HG03457 (cell line): Measurements from ENCODE around the gene OR10H3.
"Not testable (repeated sequence)": the region's sequence is repeated elsewhere in the genome, so short reads cannot be mapped to it uniquely, and the experiment has no call there.

Experiments used
- ATAC-seq: cut with Tn5 transposase; IDR thresholded peaks from one replicate; pipeline ENCODE4 v1.9.1; 2021; ENCODE audit warnings: moderate number of reproducible peaks; ENCODE audit not compliant: unreplicated experiment

Gene OR10H3, protein sequence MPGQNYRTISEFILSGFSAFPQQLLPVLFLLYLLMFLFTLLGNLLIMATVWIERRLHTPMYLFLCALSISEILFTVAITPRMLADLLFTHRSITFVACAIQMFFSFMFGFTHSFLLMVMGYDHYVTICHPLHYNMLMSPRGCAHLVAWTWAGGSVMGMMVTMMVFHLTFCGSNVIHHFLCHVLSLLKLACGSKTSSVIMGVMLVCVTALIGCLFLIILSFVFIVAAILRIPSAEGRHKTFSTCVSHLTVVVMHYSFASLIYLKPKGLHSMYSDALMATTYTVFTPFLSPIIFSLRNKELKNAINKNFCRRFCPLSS

DNA sequence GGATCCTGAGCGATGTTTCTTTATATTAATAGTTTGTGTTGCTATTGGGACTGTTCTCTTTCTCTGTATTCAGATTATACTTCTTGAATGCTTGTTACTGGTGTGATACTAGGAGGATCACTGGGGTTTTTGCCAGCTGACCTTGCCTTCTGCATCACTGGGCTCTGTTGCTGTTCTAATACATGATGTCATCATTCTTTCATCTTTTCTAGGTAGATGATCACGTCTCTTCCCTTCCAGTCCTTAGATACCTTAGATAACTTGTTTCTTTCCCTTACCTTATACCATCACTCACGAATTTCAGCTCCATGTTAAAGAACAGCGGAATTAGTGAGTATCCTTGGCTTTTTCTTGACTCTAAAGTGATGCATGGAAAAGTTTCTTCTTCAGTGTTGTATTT is at the start of gene OR10H3:
Gene OR10H3, plus strand, starts transcription at position 264 of the 400 bp plus-strand sequence. CDS start 3,408 bp downstream, outside the sequence.
- ATAC-seq, result no peak

- ATAC-seq, result no peak
Measured at GRCh38 chr19:15696654-15697194, 41.1 kb upstream of the OR10H3 start.

- ATAC-seq, result no peak
Measured at GRCh38 chr19:15701757-15702533, 35.8 kb upstream of the OR10H3 start.

- ATAC-seq, result no peak
Measured at GRCh38 chr19:15702534-15702930, 35.3 kb upstream of the OR10H3 start.

- ATAC-seq, result no peak
Measured at GRCh38 chr19:15714638-15715037, 23.1 kb upstream of the OR10H3 start.

DNA sequence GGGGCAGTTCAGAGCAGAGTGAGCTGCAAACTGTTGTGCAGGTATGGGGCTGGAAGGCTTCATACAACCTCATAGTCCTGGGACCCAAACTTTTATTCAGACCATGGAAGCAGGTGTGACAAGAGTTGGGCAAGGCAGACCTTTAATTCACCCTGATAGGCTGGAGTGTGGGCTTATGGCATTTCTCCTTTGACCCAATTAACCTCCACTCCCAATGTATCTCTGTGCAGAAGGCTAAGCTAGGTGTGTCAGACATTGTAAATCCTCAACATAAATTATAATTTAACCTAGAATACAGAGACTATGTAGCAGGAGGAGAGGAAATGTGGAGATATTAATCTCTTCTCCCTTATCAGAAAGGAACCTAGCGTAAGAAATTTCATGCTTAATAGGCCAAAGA is 22.1 kb upstream of the OR10H3 start:
- no peak for ATAC-seq

GRCh38 chr19:15717809-15718208 is 20.0 kb upstream of the OR10H3 start:
- no peak for ATAC-seq

GRCh38 chr19:15721268-15721667 is 16.5 kb upstream of the OR10H3 start:
- no peak for ATAC-seq

DNA sequence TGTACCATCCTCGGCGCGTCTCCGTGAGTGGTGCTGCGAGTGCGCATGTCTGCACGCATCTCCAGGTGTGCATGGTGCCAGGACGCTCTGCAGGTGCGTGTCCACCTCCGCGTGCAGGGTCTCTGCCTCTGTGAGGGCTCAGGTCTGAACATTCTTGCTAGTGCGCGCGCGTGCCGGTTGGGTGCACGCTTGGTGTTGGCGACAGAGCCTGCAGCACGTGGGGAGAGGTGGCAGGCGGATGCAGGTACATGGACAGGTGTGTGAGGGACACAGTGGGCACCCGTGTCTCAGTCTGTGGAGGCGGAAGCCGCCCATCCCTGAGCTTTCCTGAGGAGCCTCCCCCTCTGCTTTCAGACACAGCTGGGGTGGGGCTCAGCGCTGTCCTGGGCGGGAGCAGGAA is 14.8 kb upstream of the OR10H3 start:
- no peak for ATAC-seq

DNA sequence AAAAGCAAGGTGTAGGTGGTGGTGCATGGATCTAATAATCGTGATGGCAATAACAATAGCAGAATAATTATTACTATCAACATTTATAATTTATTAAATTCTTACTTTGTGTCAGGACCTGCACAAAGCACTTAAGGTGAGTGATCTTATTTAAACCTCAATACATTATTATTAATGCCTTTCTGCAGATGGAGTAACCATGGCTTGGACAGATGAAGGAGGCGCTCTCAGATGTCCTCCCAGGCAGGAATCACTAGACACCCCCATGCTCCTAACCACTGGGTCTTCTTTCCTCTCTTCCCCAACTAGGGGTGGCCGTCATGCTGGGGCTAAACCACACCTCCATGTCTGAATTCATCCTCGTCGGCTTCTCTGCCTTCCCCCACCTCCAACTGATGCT is 10.1 kb upstream of the OR10H3 start, which contains the start of gene OR10H2:
Gene OR10H2, plus strand, starts transcription at position 301 of the 400 bp plus-strand sequence. Its CDS starts 20 bp downstream, at position 321.
- ATAC-seq, result no peak

- ATAC-seq, result no peak
Measured at GRCh38 chr19:15730538-15730937, 7.2 kb upstream of the OR10H3 start.

DNA sequence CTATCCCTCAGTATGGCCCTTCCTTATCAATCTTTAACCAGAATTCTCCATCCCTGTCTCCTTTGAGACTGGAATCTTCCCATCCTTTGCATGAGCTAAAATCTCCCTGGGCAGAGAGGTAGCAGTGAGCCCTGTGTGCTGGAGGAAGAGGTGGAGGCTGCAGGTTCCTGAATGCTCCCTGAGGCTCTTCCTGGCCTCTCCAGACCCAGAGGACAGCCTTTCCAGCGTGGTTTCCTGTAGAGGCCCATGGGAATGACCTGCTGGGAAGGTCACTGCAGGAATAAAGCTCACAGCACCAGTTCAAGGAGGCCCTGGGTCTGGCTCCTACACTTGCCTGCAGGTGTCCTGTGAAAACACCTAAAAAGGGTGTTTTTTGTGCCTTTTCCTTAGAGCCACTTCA is 5.4 kb upstream of the OR10H3 start:
- ATAC-seq, result no peak

- ATAC-seq, result no peak
Measured at GRCh38 chr19:15733895-15734294, 3.9 kb upstream of the OR10H3 start.

GRCh38 chr19:15740785-15741184 is 3.0 kb downstream of the OR10H3 start:
- no peak for ATAC-seq

DNA sequence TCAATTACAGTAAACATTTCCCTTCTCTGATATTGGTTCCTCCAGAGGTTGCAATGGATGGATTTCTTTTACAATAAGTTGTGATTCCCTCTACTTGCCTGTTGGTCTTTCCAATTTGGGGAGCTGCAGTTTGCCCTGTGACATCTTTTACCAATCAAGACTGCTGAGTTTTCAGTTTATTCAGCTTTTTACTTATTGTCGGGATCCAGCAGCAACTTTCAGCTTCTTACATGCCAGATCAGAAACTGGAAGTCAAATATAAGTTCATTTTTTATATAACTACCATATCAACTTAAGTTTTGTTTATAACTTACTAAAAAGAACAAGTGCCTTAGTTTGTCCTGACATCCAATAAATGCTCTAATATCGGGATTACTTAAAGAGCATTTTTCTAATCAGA is 10.5 kb downstream of the OR10H3 start:
- ATAC-seq, result no peak

DNA sequence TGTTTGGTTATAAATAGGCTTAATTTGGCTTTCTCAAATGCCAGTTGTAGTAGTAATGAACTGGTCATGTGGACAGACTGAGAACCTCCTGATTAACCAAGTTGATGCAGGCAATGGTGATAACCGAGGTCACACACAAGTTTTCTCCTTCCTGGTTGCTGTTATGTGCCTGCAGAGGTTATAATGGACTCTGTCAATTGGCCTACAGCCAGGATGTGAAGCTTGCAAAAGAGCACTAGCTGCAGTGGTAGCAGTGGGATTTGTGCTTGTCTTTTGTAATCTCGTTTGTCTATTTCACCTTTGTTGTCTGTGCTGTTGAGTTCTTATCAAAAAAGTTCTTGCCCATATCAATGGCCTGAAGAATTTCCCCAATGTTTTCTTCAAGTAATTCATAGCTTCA is 20.6 kb downstream of the OR10H3 start:
- ATAC-seq, result no peak

- no peak for ATAC-seq
Measured at GRCh38 chr19:15759962-15760565, 22.3 kb downstream of the OR10H3 start.

- no peak for ATAC-seq
Measured at GRCh38 chr19:15769586-15769985, 31.8 kb downstream of the OR10H3 start.

GRCh38 chr19:15774159-15774558 is 36.4 kb downstream of the OR10H3 start:
- not testable (repeated sequence) for ATAC-seq

- ATAC-seq, result no peak
Measured at GRCh38 chr19:15775249-15775648, 37.5 kb downstream of the OR10H3 start.

- no peak for ATAC-seq
Measured at GRCh38 chr19:15776264-15776663, 38.5 kb downstream of the OR10H3 start.
